B cell (primary cell): Measurements from ENCODE around the gene FZD10.

ENCODE experiments used
- CTCF ChIP-seq: fragments of 200-600 bp; IDR thresholded peaks from one replicate; pipeline ENCODE4 v1.8.0; 2022; ENCODE audit warnings: antibody characterized with exemption, mild to moderate bottlenecking
- EZH2 ChIP-seq: IDR thresholded peaks from 2 replicates; pipeline ENCODE4 v1.6.1; 2012; ENCODE audit warnings: borderline replicate concordance, low read depth, mild to moderate bottlenecking, moderate library complexity, low read length; ENCODE audit not compliant: insufficient read depth, poor library complexity, severe bottlenecking

- TF ChIP-seq CTCF (no peak), EZH2 (no peak)
Measured at GRCh38 chr12:130124605-130125244, 37.5 kb upstream of the FZD10 start.
